DMS53 (cell line): ENCODE measurements around the gene RXRA.

Source experiments
- DNase-seq: peaks from one replicate; lab custom pipeline; 2025; lab: John Stamatoyannopoulos, UW

The RXRA gene

GRCh38 chr9:134383148-134383547 is 56.9 kb downstream of the RXRA start:
- no peak for DNase-seq

- DNase-seq, result no peak
Observed at GRCh38 chr9:134384811-134385479, 58.7 kb downstream of the RXRA start.

- DNase-seq, result no peak
Observed at GRCh38 chr9:134385915-134386314, 59.7 kb downstream of the RXRA start.

GRCh38 chr9:134386951-134387831 is 60.9 kb downstream of the RXRA start:
- DNase-seq, result no peak

GRCh38 chr9:134388289-134388808 is 62.1 kb downstream of the RXRA start:
- DNase-seq, result no peak

- no peak for DNase-seq
Observed at GRCh38 chr9:134388976-134389375, 62.7 kb downstream of the RXRA start.

GRCh38 chr9:134389642-134390041 is 63.4 kb downstream of the RXRA start:
- DNase-seq, result no peak

GRCh38 chr9:134390537-134390936 is 64.3 kb downstream of the RXRA start:
- DNase-seq, result no peak

- no peak for DNase-seq
Observed at GRCh38 chr9:134390947-134391318, 64.7 kb downstream of the RXRA start.

- no peak for DNase-seq
Observed at GRCh38 chr9:134391319-134392231, 65.3 kb downstream of the RXRA start.

GRCh38 chr9:134392900-134393299 is 66.6 kb downstream of the RXRA start:
- DNase-seq, result no peak

GRCh38 chr9:134393582-134394280 is 67.5 kb downstream of the RXRA start:
- DNase-seq, result no peak

- DNase-seq, result no peak
Observed at GRCh38 chr9:134395002-134395517, 68.8 kb downstream of the RXRA start.

- no peak for DNase-seq
Observed at GRCh38 chr9:134395737-134396257, 69.5 kb downstream of the RXRA start.

GRCh38 chr9:134396258-134396742 is 70.0 kb downstream of the RXRA start:
- no peak for DNase-seq

GRCh38 chr9:134396825-134397224 is 70.6 kb downstream of the RXRA start:
- no peak for DNase-seq

GRCh38 chr9:134398756-134399155 is 72.5 kb downstream of the RXRA start:
- no peak for DNase-seq

- peak; percentile 52 for DNase-seq
Observed at GRCh38 chr9:134399435-134400056, 73.3 kb downstream of the RXRA start.

GRCh38 chr9:134400283-134400682 is 74.0 kb downstream of the RXRA start:
- no peak for DNase-seq

- no peak for DNase-seq
Observed at GRCh38 chr9:134401391-134401790, 75.1 kb downstream of the RXRA start.
